Parathyroid adenoma (tissue), 2 donors: ENCODE data around the gene PPP1R8.

Experiments
- H2AFZ ChIP-seq: fragments of 300-600 bp; sonication (generic); one replicate; pipeline ENCODE4 v1.7.0; 2017; ENCODE audit warnings: antibody characterized with exemption, mild to moderate bottlenecking
- H3K27ac ChIP-seq: fragments of 300-600 bp; sonication (generic); one replicate; pipeline ENCODE4 v1.7.0; 2017
- H3K27me3 ChIP-seq: fragments of 300-600 bp; sonication (generic); one replicate; pipeline ENCODE4 v1.7.0; 2017; ENCODE audit warnings: low read length; ENCODE audit not compliant: control insufficient read depth, insufficient read depth
- H3K36me3 ChIP-seq: fragments of 300-600 bp; sonication (generic); one replicate; pipeline ENCODE4 v1.7.0; 2017; ENCODE audit warnings: low read length; ENCODE audit not compliant: control insufficient read depth, insufficient read depth
- H3K4me1 ChIP-seq: fragments of 300-600 bp; sonication (generic); one replicate; pipeline ENCODE4 v1.7.0; 2017; ENCODE audit warnings: control low read depth
- H3K4me2 ChIP-seq: fragments of 300-600 bp; sonication (generic); one replicate; pipeline ENCODE4 v1.7.0; 2017; ENCODE audit warnings: low read length
- H3K4me3 ChIP-seq: fragments of 300-600 bp; sonication (generic); one replicate; pipeline ENCODE4 v1.7.0; 2017; ENCODE audit warnings: low read depth, low read length
- H3K79me2 ChIP-seq: fragments of 300-600 bp; sonication (generic); one replicate; pipeline ENCODE4 v1.7.0; 2017; ENCODE audit warnings: control low read depth
- H3K9ac ChIP-seq: fragments of 300-600 bp; sonication (generic); one replicate; pipeline ENCODE4 v1.7.0; 2017; ENCODE audit warnings: mild to moderate bottlenecking
- H3K9me3 ChIP-seq: fragments of 300-600 bp; sonication (generic); one replicate; pipeline ENCODE4 v1.7.0; 2017; ENCODE audit warnings: low read length; ENCODE audit not compliant: control insufficient read depth
- TF ChIP-seq, protein P1 (sequence below): fragments of 300-600 bp; sonication (generic); IDR thresholded peaks from one replicate; pipeline ENCODE4 v1.7.0; 2017; ENCODE audit warnings: antibody characterized with exemption, mild to moderate bottlenecking
- donor health status: primary hyperparathyroidism.

PPP1R8 gene

DNA sequence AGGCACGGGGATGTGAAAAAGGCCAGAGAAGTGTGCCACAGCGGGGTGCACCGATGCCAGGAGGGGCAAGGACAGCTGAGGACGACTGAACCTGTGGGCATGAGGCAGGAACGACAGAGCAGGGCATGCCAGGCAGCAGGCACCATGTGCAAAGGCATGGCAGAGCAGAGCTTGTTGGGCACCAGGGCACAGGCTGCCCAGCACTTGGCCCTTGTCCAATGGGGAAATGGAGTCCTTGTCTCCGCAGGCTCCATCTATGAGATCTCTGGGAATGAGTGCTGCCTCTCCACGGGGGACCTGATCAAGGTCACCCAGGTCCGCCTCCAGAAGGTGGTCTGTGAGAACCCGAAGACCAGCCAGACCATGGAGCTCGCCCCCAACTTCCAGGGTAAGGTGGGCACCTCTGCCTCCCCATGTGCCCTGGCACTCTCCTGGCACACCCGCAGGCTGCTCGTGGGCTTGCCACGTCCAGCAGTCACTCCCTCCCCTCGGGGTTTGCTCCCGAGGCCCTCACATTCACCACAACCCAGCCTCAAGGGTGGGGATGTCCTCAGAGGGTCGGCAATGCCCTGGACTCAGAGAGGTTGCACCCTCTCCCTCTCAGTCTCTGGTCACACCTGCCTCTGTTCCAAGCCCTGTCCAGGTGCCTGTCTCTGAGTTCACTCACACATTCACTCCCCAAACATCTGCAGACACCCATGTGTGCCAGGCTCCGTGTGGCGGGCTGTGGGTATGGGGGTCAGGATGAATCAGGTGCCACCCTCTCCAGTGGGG lies 45.9 kb downstream of the PPP1R8 start:
- Histone ChIP-seq H3K4me3 (no peak overlapping the region), H3K9me3 (no peaks in the 10 kb centered on the region), H3K9ac (no peak overlapping the region), H2AFZ (no peak overlapping the region), H3K36me3 (no peaks in the 10 kb centered on the region), H3K4me2 (no peak overlapping the region), H3K27ac (no peak overlapping the region), H3K4me1 (no peaks in the 10 kb centered on the region), H3K79me2 (no peaks in the 10 kb centered on the region), H3K27me3 (no peaks in the 10 kb centered on the region)
- TF ChIP-seq, protein P1, sequence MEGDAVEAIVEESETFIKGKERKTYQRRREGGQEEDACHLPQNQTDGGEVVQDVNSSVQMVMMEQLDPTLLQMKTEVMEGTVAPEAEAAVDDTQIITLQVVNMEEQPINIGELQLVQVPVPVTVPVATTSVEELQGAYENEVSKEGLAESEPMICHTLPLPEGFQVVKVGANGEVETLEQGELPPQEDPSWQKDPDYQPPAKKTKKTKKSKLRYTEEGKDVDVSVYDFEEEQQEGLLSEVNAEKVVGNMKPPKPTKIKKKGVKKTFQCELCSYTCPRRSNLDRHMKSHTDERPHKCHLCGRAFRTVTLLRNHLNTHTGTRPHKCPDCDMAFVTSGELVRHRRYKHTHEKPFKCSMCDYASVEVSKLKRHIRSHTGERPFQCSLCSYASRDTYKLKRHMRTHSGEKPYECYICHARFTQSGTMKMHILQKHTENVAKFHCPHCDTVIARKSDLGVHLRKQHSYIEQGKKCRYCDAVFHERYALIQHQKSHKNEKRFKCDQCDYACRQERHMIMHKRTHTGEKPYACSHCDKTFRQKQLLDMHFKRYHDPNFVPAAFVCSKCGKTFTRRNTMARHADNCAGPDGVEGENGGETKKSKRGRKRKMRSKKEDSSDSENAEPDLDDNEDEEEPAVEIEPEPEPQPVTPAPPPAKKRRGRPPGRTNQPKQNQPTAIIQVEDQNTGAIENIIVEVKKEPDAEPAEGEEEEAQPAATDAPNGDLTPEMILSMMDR: no peak

DNA sequence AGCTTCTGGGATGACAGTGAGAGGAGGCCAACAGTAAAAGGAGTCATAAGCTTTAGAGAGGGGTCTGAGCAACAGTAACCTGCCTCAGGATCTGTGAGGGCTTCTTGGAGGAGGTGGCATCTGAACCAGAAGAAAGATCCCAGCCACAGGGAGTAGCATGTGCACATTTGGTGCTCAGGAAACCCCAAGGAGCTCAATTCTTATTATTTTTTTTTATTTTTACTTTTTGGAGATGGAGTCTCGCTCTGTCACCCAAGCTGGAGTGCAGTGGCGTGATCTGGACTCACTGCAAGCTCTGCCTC lies 46.5 kb downstream of the PPP1R8 start:
- H3K9ac ChIP-seq: no peak overlapping the region
- H3K36me3 ChIP-seq: no peaks in the 10 kb centered on the region
- TF ChIP-seq, protein P1: no peak
- no peak overlapping the region for H3K4me2 ChIP-seq
- H3K27ac ChIP-seq: no peak overlapping the region
- no peaks in the 10 kb centered on the region for H3K4me1 ChIP-seq
- H2AFZ ChIP-seq: no peak overlapping the region
- H3K9me3 ChIP-seq: no peaks in the 10 kb centered on the region
- H3K27me3 ChIP-seq: no peaks in the 10 kb centered on the region
- no peaks in the 10 kb centered on the region for H3K79me2 ChIP-seq
- H3K4me3 ChIP-seq: no peak overlapping the region

DNA sequence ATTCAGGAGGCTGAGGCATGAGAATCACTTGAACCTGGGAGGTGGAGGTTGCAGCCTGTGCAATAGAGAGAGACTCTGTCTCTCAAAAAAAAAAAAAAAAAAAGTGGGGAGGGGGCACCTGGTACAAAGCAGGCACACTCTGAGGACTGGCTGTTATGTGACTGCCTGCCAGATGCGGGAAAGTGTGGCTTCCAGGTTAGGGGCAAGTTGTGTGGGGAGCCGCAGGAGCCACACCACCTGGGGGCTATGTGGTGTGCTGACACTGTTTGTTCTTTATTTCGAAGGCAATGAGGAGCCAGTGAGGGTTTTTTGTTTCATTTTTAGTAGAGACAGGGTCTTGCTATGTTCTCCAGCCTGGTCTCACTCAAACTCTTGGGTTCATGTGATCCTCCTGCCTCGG lies 47.5 kb downstream of the PPP1R8 start:
- Histone ChIP-seq H3K27me3 (no peaks in the 10 kb centered on the region), H3K9ac (no peak overlapping the region), H3K4me2 (no peak overlapping the region), H2AFZ (no peak overlapping the region), H3K4me1 (no peaks in the 10 kb centered on the region), H3K27ac (no peak overlapping the region), H3K36me3 (no peaks in the 10 kb centered on the region), H3K9me3 (no peaks in the 10 kb centered on the region), H3K79me2 (no peaks in the 10 kb centered on the region), H3K4me3 (no peak overlapping the region)
- TF ChIP-seq, protein P1: no peak

DNA sequence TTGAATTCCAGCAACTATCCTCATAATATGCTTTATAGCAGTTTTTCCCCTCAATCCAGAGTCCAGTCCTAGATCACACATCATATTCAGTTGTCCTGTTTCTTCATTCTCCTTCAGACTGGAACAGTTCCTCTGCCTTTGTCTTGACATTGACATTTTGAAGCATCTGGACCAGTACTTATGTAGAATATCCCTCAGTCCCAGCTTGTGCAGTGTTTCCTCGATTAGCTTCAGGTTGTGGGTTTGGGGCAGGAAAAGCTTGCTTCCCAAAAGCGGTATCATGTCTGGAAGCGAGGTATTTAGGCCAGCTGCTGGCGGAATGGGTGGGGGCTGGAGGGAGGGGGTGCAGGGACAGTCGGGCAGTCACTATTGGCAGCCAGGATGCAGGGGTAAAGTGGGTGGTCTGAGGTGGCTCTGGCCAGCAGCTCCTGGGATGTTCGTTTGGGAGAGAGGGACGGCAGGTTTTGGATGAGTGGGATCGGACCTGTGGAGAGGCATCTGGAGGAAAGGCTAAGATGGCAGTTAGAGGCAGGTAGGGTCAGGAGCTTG lies 48.3 kb downstream of the PPP1R8 start:
- no peaks in the 10 kb centered on the region for H3K36me3 ChIP-seq
- H3K4me1 ChIP-seq: peaks cover 8% of the 10 kb centered on the region
- no peak overlapping the region for H3K27ac ChIP-seq
- no peaks in the 10 kb centered on the region for H3K9me3 ChIP-seq
- no peaks in the 10 kb centered on the region for H3K79me2 ChIP-seq
- no peak overlapping the region for H2AFZ ChIP-seq
- TF ChIP-seq, protein P1: no peak
- H3K27me3 ChIP-seq: no peaks in the 10 kb centered on the region
- H3K4me2 ChIP-seq: no peak overlapping the region
- no peak overlapping the region for H3K4me3 ChIP-seq
- no peak overlapping the region for H3K9ac ChIP-seq
